Measurements from ENCODE around the gene CIRBP. TPM values are rescaled to one million over a fixed set of nuclear protein-coding genes. Genes with fewer than 3 reads are reported as not detected.

The CIRBP gene
- total and polyA plus RNA-seq, 2 of the 13 experiments (the other 11 are each of a cell fraction or from before 2014, with no cell fraction given) = 133 to 140 TPM

GRCh38 chr19:1248786-1249297, 20.3 kb upstream of the CIRBP start (continued):
- no peak for TF ChIP-seq ZNF256 (CRISPR knock-in tag; conservative IDR thresholded peaks at IDR 0.05)

- H2AFZ ChIP-seq (ENCODE audit: low read length) = no peak overlapping the region
- peaks cover 26% of the 10 kb centered on the region for H3K79me2 ChIP-seq (ENCODE audit: insufficient read depth, low read length)
- H3K4me2 ChIP-seq (ENCODE audit: low read depth, low read length) = peak overlapping the region; percentile 58
- intact Hi-C loops (cut with micrococcal nuclease; ENCODE audit: unreplicated experiment) = no loop called here
- H3K4me3 ChIP-seq (replicated peaks in 1 of 3; ENCODE audit: insufficient read depth in 1 of 3, low read depth in 2 of 3, low read length in 3 of 3) = peak overlapping the region; percentile 86 to 90 (median 88); a peak in 5 of 6 replicates
- H3K4me1 ChIP-seq (ENCODE audit: insufficient read depth, low read length) = peaks cover 51% of the 10 kb centered on the region
- ChIA-PET CTCF (ENCODE audit: low intra/inter-chr PET ratio, low total read pairs) (no interaction called here), POLR2A (interaction anchor here (13.7 kb wide), 1 partner anchor 15 kb away, joined by 668 read pairs; the partner anchor contains the start of gene CIRBP)
- in situ Hi-C loops (cut with HindIII; ENCODE audit: extremely low pct_ligation_motif_present, low pct_unique_long_range_greater_than_20kb) = no loop called here
- no peaks in the 10 kb centered on the region for H3K9me3 ChIP-seq (ENCODE audit: low read length)
- no peaks in the 10 kb centered on the region; a peak in 1 of 5 replicates for H3K27me3 ChIP-seq (ENCODE audit: control insufficient read depth in 1 of 2, insufficient read depth in 2 of 2, low read length in 2 of 2)
- H3K36me3 ChIP-seq (replicated peaks in 1 of 2; ENCODE audit: control insufficient read depth in 1 of 2, insufficient read depth in 2 of 2, low read length in 2 of 2) = peaks cover 3 to 14% of the 10 kb centered on the region in 2 experiments; a peak in 4 of 5 replicates
- no TSS peak for BruUV-seq (replicated peaks)
- no peak for FAIRE-seq
- peak overlapping the region; percentile 98 for H3K27ac ChIP-seq (ENCODE audit: extremely low read length, insufficient read depth, low read length)
- DNase-seq (ENCODE audit: low spot score) = peak; percentile 89
- peak overlapping the region; percentile 92 for H3K9ac ChIP-seq (ENCODE audit: insufficient read depth, low read depth, low read length)
- no peak for ATAC-seq
- WGBS (ENCODE audit: low lambda C conversion rate) = 1% methylated on average over 14 of the region's 102 CpGs
- peaks cover 25% of the 10 kb centered on the region; the same call in 1 of the 2 replicates for H4K20me1 ChIP-seq (ENCODE audit: insufficient read depth, low read length)
- TF ChIP-seq ZHX2 (IDR thresholded peaks at IDR 0.05; ENCODE audit: low read depth) (no peak), ZHX2 (CRISPR knock-in tag; IDR thresholded peaks at IDR 0.05; ENCODE audit: borderline replicate concordance) (no peak), TRAFD1 (CRISPR knock-in tag; IDR thresholded peaks at IDR 0.05; ENCODE audit: borderline replicate concordance) (no peak), CSRNP2 (CRISPR knock-in tag; conservative IDR thresholded peaks at IDR 0.05; ENCODE audit: low read depth) (no peak), ERF (CRISPR knock-in tag; IDR thresholded peaks at IDR 0.05) (no peak; the same call in 1 of the 2 replicates), SMYD3 (CRISPR knock-in tag; IDR thresholded peaks at IDR 0.05) (no peak), PHF5A (CRISPR knock-in tag; IDR thresholded peaks at IDR 0.05; ENCODE audit: low read depth, unreplicated experiment) (no peak), ZNF354B (CRISPR knock-in tag; IDR thresholded peaks at IDR 0.05) (no peak), RARG (CRISPR knock-in tag; IDR thresholded peaks at IDR 0.05; ENCODE audit: low read depth) (0 out of 2 replicates have a peak, but pooled peaks have one; percentile 35), KAT8 (CRISPR knock-in tag; IDR thresholded peaks at IDR 0.05) (peak; percentile 42; the same call in 1 of the 2 replicates)
Measured at GRCh38 chr19:1249298-1249989, 19.7 kb upstream of the CIRBP start.

Measured in HepG2 (cell line).